K562 (cell line): ENCODE data around the gene GIT2. TPM values are rescaled to one million over a fixed set of nuclear protein-coding genes. Genes with fewer than 3 reads are reported as not detected.
A peak's percentile ranks its signal among the peaks of the same experiment; 100 is the strongest.

Experiments used
- ATAC-seq: fragments of 200-7000 bp; cut with Tn5 transposase; 3 replicates; pipeline ENCODE4 v1.9.1; 2020; ENCODE audit warnings: moderate library complexity
- BruUV-seq: library from RNA; stranded (reverse); fragments of 400-500 nt; replicated peaks from 2 replicates; lab custom pipeline; 2021; lab: Mats Ljungman, UMichigan
- CTCF ChIA-PET: fragments of 300-600 bp; formaldehyde crosslinking; extraction: SDS; loops from one replicate; lab custom pipeline; 2021; ENCODE audit warnings: low intra/inter-chr PET ratio; lab: Yijun Ruan, JAX
- POLR2A ChIA-PET: fragments of 300-600, 350-650 bp; sonication (Branson Sonifier 250); formaldehyde crosslinking; extraction: SDS; loops from one replicate; lab custom pipeline; 2021; ENCODE audit warnings: antibody characterized with exemption, inconsistent platforms; lab: Yijun Ruan, JAX
- DNase-seq, 4 experiments: peaks; one replicate each; pipeline versions ENCODE4 v3.0.0 to v3.0.0-alpha.2; 2011 to 2018; ENCODE audit warnings: low spot score in 3 of 4, mixed read lengths in 3 of 4; ENCODE audit errors: extremely low read depth in 1 of 4
- FAIRE-seq: peaks from 2 replicates; lab custom pipeline; 2011; peaks lifted over from hg19 to GRCh38; lab: Jason Lieb, UNC
- H2AFZ ChIP-seq: 2 replicates; pipeline ENCODE4 v1.6.0; 2011; ENCODE audit warnings: low read depth, low read length, control low read depth, inconsistent platforms
- H3K27ac ChIP-seq: fragments of 200-600 bp; 3 replicates; pipeline ENCODE4 v1.8.0; 2011; ENCODE audit warnings: low read depth, mild to moderate bottlenecking, control low read depth, inconsistent platforms, low read length, moderate library complexity, mixed read lengths; ENCODE audit errors: extremely low read depth
- H3K27me3 ChIP-seq, 2 experiments: fragments of 300-600 bp in 1 of 2; 2 replicates in 1 of 2; 3 replicates in 1 of 2; pipeline versions ENCODE4 v1.6.0 to v1.8.0; 2011; ENCODE audit warnings: inconsistent platforms in 2 of 2, low read length in 2 of 2, mild to moderate bottlenecking in 1 of 2, mixed read lengths in 1 of 2, moderate library complexity in 1 of 2; ENCODE audit not compliant: control insufficient read depth in 2 of 2, insufficient read depth in 2 of 2
- H3K36me3 ChIP-seq: fragments of 300-600 bp; 3 replicates; pipeline ENCODE4 v1.8.0; 2011; ENCODE audit warnings: mild to moderate bottlenecking, low read length, inconsistent platforms; ENCODE audit not compliant: control insufficient read depth, insufficient read depth
- H3K4me1 ChIP-seq, 2 experiments: fragments of 200-600 bp in 1 of 2; replicated peaks in 1 of 2; 2 replicates in 1 of 2; 3 replicates in 1 of 2; pipeline versions ENCODE4 v1.5.1 to v1.8.0; 2011; ENCODE audit warnings: inconsistent platforms in 2 of 2, low read length in 2 of 2, mild to moderate bottlenecking in 1 of 2, mixed read lengths in 1 of 2, moderate library complexity in 1 of 2; ENCODE audit not compliant: control insufficient read depth in 2 of 2, insufficient read depth in 2 of 2
- H3K4me2 ChIP-seq: 2 replicates; pipeline ENCODE4 v1.6.1; 2011; ENCODE audit warnings: low read length, control low read depth, inconsistent platforms, mixed read lengths; ENCODE audit not compliant: insufficient read depth
- H3K4me3 ChIP-seq: fragments of 200-600 bp; sonication (generic), shearing (Covaris generic); 2 replicates; pipeline ENCODE4 v1.5.1; 2016; ENCODE audit warnings: control low read depth, inconsistent platforms
- H3K79me2 ChIP-seq: fragments of 200-600 bp; 3 replicates; pipeline ENCODE4 v1.8.0; 2011; ENCODE audit warnings: low read length, inconsistent platforms; ENCODE audit not compliant: control insufficient read depth, insufficient read depth
- H3K9ac ChIP-seq, 2 experiments: 2 replicates each; pipeline versions ENCODE4 v1.6.0 to v1.6.1; 2011; ENCODE audit warnings: low read depth in 2 of 2, low read length in 2 of 2, control low read depth in 1 of 2, inconsistent platforms in 1 of 2, mild to moderate bottlenecking in 1 of 2, mixed read lengths in 1 of 2; ENCODE audit not compliant: insufficient read depth in 1 of 2
- H3K9me1 ChIP-seq: one replicate; pipeline ENCODE4 v1.6.0; 2011; ENCODE audit warnings: inconsistent platforms, mild to moderate bottlenecking, low read length, moderate library complexity; ENCODE audit not compliant: control insufficient read depth, insufficient read depth
- H3K9me3 ChIP-seq: replicated peaks from 2 replicates; pipeline ENCODE4 v1.5.1; 2011; ENCODE audit warnings: low read depth, low read length, inconsistent platforms; ENCODE audit not compliant: control insufficient read depth, insufficient read depth
- H4K20me1 ChIP-seq: replicated peaks from 2 replicates; pipeline ENCODE4 v1.6.1; 2011; ENCODE audit warnings: low read length, inconsistent platforms, mixed read lengths; ENCODE audit not compliant: control insufficient read depth, insufficient read depth
- RFX1 ChIP-seq: fragments of 450-650 bp; IDR thresholded peaks from 2 replicates; pipeline ENCODE4 v1.6.1; 2016; ENCODE audit warnings: mild to moderate bottlenecking, moderate library complexity
- WGBS: fragments of 100-300 bp; shearing (Covaris generic); methylation state at CpG from one replicate; pipeline ENCODE4 v1.1.6; 2016; ENCODE audit warnings: low coverage, mixed read lengths; ENCODE audit not compliant: insufficient coverage; ENCODE audit errors: missing lambda C conversion rate; 5-methylcytosine and 5-hydroxymethylcytosine counted together
- in situ Hi-C: fragments of 300-500 bp; cut with MboI; formaldehyde crosslinking; loops from 4 replicates; pipeline ENCODE4 v1.15.0; 2018; ENCODE audit warnings: inconsistent platforms, mixed read lengths
- intact Hi-C: fragments of 100-400 bp; cut with micrococcal nuclease; formaldehyde crosslinking; loops from 2 replicates; pipeline ENCODE4 v1.14.2; 2022
- polyA plus RNA-seq, 8 experiments: library from polyadenylated mRNA; depleted of rRNA in 4 of 8; stranded (reverse) in 5 of 8; unstranded in 3 of 8; fragments of >200 nt; fragmentation: Nextera tagmentation in 2 of 8; fragmentation: Illumina TruSeq in 1 of 8; extraction: Ambion mirVana in 2 of 8; extraction: Trizol in 1 of 8; gene quantifications; 2 replicates each; pipeline versions ENCODE4 v1.2.1 to v1.2.3, GENCODE V29; 2011 to 2014; ENCODE audit warnings: inconsistent platforms in 1 of 8, missing spikeins in 1 of 8
- total RNA-seq, 7 experiments: library from RNA; depleted of rRNA in 6 of 7; stranded (reverse); fragments of >200 nt in 6 of 7; fragmentation: Illumina TruSeq in 2 of 7; extraction: Trizol in 2 of 7; gene quantifications; 2 replicates each; pipeline versions ENCODE4 v1.2.1 to v1.2.3, GENCODE V29; 2011 to 2021; ENCODE audit warnings: low replicate concordance in 1 of 7
- TF ChIP-seq, protein P1 (sequence below), 3 experiments: fragments of 200-800 bp in 1 of 3; fragments of 250-450 bp in 1 of 3; fragments of 450-650 bp in 1 of 3; sonication (Bioruptor Pico) in 1 of 3; sonication (Bioruptor generic) in 1 of 3; formaldehyde crosslinking in 1 of 3; IDR thresholded peaks; 2 replicates each; pipeline versions ENCODE4 v1.6.1 to v1.8.0; 2016 to 2022; ENCODE audit warnings: mild to moderate bottlenecking in 2 of 3, missing genetic modification characterization in 2 of 3, missing compliant biosample characterization in 1 of 3, moderate library complexity in 1 of 3
- TF ChIP-seq, protein P2 (sequence below): fragments of 450-650 bp; IDR thresholded peaks from 2 replicates; pipeline ENCODE4 v1.6.1; 2018; ENCODE audit not compliant: partially characterized antibody

Gene GIT2
- total and polyA plus RNA-seq, 9 of the 15 experiments (the other 6 are each of a cell fraction or from before 2014, with no cell fraction given): 4.0 to 30.4 (median 23.5) TPM

DNA sequence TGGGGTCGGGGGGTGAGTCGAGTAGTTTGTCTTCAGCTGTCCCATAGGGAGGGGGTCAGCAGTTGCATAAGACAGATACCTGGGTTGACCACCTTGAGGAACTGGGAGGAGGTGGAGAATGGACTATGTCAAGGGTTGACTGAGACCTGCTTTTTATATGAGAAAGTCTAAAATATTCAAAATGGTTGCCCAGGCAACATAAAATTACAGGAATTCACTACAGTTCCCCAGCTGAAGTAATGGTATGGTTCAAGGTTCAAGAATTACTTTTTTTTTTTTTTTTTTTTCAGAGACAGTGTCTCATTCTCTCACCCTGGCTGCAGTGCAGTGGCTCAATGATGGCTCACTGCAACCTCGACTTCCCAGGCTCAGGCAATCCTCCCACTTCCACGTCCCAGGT, 101.2 kb downstream of the GIT2 start:
- intact Hi-C loops (no loop called here), in situ Hi-C loops (no loop called here)
- H3K9ac ChIP-seq: no peak overlapping the region
- peak; percentile 48 for TF ChIP-seq RFX1
- TF ChIP-seq, protein P1, sequence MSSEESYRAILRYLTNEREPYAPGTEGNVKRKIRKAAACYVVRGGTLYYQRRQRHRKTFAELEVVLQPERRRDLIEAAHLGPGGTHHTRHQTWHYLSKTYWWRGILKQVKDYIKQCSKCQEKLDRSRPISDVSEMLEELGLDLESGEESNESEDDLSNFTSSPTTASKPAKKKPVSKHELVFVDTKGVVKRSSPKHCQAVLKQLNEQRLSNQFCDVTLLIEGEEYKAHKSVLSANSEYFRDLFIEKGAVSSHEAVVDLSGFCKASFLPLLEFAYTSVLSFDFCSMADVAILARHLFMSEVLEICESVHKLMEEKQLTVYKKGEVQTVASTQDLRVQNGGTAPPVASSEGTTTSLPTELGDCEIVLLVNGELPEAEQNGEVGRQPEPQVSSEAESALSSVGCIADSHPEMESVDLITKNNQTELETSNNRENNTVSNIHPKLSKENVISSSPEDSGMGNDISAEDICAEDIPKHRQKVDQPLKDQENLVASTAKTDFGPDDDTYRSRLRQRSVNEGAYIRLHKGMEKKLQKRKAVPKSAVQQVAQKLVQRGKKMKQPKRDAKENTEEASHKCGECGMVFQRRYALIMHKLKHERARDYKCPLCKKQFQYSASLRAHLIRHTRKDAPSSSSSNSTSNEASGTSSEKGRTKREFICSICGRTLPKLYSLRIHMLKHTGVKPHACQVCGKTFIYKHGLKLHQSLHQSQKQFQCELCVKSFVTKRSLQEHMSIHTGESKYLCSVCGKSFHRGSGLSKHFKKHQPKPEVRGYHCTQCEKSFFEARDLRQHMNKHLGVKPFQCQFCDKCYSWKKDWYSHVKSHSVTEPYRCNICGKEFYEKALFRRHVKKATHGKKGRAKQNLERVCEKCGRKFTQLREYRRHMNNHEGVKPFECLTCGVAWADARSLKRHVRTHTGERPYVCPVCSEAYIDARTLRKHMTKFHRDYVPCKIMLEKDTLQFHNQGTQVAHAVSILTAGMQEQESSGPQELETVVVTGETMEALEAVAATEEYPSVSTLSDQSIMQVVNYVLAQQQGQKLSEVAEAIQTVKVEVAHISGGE (CRISPR knock-in tag; IDR thresholded peaks at IDR 0.05): no peak
- TF ChIP-seq, protein P2, sequence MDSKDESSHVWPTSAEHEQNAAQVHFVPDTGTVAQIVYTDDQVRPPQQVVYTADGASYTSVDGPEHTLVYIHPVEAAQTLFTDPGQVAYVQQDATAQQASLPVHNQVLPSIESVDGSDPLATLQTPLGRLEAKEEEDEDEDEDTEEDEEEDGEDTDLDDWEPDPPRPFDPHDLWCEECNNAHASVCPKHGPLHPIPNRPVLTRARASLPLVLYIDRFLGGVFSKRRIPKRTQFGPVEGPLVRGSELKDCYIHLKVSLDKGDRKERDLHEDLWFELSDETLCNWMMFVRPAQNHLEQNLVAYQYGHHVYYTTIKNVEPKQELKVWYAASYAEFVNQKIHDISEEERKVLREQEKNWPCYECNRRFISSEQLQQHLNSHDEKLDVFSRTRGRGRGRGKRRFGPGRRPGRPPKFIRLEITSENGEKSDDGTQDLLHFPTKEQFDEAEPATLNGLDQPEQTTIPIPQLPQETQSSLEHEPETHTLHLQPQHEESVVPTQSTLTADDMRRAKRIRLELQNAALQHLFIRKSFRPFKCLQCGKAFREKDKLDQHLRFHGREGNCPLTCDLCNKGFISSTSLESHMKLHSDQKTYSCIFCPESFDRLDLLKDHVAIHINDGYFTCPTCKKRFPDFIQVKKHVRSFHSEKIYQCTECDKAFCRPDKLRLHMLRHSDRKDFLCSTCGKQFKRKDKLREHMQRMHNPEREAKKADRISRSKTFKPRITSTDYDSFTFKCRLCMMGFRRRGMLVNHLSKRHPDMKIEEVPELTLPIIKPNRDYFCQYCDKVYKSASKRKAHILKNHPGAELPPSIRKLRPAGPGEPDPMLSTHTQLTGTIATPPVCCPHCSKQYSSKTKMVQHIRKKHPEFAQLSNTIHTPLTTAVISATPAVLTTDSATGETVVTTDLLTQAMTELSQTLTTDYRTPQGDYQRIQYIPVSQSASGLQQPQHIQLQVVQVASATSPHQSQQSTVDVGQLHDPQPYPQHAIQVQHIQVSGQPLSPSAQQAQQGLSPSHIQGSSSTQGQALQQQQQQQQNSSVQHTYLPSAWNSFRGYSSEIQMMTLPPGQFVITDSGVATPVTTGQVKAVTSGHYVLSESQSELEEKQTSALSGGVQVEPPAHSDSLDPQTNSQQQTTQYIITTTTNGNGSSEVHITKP: peak; percentile 79
- FAIRE-seq: no peak
- no peaks in the 10 kb centered on the region for H3K79me2 ChIP-seq
- H3K9me1 ChIP-seq: no peaks in the 10 kb centered on the region
- peaks cover 4% of the 10 kb centered on the region in 2 experiments; a peak in 3 of 5 replicates for H3K4me1 ChIP-seq
- ChIA-PET POLR2A (no interaction called here), CTCF (no interaction called here)
- H3K4me2 ChIP-seq: no peak overlapping the region
- no peak overlapping the region for H3K4me3 ChIP-seq
- BruUV-seq: no TSS peak
- ATAC-seq: no peak
- H3K27me3 ChIP-seq: peaks cover 4 to 15% of the 10 kb centered on the region in 2 experiments; a peak in 4 of 5 replicates
- no peaks in the 10 kb centered on the region for H4K20me1 ChIP-seq
- no peak for DNase-seq
- H2AFZ ChIP-seq: no peak overlapping the region
- H3K9me3 ChIP-seq: no peaks in the 10 kb centered on the region
- no peak overlapping the region for H3K27ac ChIP-seq
- no peaks in the 10 kb centered on the region for H3K36me3 ChIP-seq
- WGBS: 7% methylated on average over 4 of the region's 4 CpGs
